ENCODE data around the gene RAD18.

The RAD18 gene

DNA sequence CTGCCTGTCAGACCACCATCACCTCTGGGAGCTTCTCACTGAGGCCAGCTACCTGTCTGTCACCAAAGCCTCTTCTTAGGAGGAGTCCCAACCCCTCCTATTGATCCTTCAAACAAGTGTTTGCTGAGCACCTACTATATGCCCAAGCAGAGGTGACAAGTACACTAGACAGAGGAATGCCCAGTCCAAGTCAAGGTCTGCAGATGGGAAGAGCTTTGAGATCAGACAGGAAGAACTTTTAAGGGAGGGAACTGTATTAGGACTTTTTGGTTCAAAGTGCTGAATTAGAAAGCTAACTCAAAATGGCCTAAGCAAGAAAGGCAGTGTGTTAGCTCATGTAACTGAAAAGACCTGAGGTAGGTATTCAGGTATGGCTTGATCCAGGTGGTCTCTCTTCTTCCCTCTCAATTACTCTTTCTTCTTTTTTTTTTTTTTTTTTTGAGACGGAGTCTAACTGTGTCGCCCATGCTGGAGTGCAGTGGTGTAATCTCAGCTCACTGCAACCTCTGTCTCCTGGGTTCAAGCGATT is 3.6 kb upstream of the RAD18 start:
- in situ Hi-C loops (cut with MboI; ENCODE audit: low sequenced_read_pairs), result no loop called here

- in situ Hi-C loops (cut with MboI; ENCODE audit: low sequenced_read_pairs), result no loop called here
These were observed 3.0 kb upstream of the RAD18 start for GRCh38 chr3:8966150-8966819.

GRCh38 chr3:8964436-8965370 is 1.4 kb upstream of the RAD18 start:
- in situ Hi-C loops (cut with MboI; ENCODE audit: low sequenced_read_pairs), result no loop called here

DNA sequence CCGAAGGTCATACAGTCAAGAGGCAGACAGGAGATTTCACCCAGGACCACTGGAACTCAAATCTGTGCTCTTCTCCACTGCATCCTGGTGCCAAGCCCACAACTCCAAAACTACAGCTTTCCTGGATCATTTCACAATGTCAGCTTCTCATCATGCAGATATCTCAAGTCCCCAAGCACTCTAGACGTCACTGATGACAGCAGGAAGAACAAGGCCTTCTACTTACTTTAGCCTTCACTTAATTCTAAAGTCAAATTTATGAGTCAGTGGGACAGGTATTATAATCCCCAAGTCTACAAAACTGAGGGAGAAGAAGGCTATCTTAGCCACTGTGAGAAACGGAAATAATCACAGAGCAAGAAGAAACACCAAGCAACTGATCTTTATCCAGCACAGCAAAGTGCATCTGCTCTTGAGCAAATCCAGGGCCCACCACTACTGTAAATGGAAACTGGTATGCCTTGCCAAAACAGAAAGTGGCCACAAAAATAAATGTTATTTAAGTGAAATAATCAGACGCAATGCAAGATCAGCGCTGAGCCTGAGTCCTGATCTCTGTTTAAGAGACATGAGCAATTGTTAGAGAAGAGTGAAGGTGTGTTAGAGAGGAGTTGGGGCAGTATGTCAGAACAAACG is 928 bp downstream of the RAD18 start:
- in situ Hi-C loops (cut with MboI; ENCODE audit: low sequenced_read_pairs), result no loop called here

DNA sequence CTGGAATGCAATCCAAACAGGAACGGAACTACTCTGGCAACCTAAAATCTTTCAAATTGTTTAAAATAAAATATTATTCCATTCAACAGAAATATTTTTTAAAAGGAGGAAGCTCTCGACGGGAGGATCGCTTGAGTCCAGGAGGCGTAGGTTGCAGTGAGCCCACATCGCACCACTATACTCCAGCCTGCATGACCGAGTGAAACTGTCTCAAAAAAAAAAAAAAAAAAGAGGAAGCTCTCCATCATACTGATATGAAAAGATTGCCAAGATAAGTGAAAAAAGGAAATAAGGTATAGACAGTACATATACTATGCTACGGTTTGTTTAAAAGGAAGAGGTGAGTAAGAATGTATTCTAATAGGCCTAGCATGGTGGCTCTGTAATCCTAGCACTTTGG is 3.6 kb downstream of the RAD18 start:
- in situ Hi-C loops (cut with MboI; ENCODE audit: low sequenced_read_pairs), result no loop called here

DNA sequence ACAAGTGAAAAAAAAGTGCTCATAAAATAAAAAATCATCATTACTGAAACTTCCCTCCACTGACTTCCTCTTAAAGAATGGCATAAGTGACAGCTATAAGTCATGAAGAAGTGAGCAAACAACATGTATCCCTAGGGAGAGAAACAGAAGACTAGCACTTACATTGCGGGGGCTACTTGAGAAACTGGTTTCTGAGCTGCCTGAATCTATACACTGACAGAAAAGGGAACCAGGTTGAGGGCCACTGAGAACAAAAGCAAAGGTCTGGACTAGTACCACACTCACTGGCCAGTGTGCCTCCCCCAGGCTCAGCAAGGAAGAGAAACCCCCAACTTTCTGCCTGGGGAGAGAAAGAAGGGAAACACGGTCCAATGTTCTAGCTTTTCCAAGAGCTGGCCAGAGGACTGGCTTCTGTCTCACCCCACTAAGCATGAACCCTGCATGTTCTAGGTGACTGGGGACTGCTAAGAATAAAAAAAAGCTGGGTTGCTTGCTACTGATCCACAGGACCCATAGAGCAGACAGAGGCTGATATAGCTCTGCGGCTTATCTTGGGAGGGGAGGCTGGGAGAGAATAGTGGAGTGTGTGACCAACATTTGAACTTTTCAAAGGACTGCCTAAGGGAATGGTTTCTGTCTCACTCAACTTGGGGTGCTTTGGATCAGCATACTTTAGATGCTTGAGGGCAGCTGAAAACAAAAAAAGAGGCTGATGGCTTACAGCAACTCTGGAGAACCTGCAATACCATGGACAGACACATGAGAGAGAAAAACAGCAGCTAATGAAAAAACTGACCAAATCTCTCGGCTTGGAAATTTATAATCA is 8.1 kb downstream of the RAD18 start:
- in situ Hi-C loops (cut with MboI; ENCODE audit: low sequenced_read_pairs), result no loop called here

DNA sequence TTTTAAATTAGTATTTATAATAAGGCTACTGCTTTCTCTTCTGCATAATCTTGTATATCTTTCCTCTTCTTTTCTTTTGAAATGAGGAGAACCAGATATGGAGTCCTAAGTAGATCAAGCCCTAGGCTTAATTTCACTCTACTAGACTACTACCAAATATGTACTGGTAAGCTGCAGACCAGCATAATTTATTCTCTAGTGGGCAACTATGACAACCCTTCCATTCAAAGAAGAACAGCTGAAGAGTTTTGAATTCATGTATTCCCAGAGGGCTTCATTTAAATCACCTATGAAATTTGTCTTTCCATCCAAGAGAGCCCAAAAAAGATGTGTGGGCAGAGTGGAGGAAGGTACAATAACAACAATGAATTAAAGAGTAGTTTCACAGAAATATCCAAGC is 10.0 kb downstream of the RAD18 start:
- in situ Hi-C loops (cut with MboI; ENCODE audit: low sequenced_read_pairs), result no loop called here

DNA sequence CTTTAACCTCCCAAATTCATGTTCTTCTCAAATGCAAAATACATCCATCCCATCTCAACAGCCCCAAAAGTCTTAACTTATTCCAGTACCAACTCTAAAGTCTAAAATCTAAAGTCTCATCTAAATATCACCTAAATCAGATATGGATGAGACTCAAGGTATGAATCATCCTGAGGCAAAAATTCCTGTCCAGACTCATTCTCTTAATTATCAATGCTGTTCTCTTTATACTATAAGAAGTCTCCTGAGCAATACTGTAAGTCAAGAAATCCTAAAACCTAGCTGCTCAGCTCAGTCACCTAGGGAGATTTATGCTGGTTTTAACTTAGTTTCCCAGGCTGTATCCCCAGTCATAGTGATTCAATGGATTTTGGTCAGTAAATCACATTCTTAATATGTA is 11.1 kb downstream of the RAD18 start:
- in situ Hi-C loops (cut with MboI; ENCODE audit: low sequenced_read_pairs), result no loop called here

- in situ Hi-C loops (cut with MboI; ENCODE audit: low sequenced_read_pairs), result no loop called here
These were observed 17.2 kb downstream of the RAD18 start for GRCh38 chr3:8945890-8946600.

- in situ Hi-C loops (cut with MboI; ENCODE audit: low sequenced_read_pairs), result no loop called here
These were observed 20.4 kb downstream of the RAD18 start for GRCh38 chr3:8942746-8943488.

DNA sequence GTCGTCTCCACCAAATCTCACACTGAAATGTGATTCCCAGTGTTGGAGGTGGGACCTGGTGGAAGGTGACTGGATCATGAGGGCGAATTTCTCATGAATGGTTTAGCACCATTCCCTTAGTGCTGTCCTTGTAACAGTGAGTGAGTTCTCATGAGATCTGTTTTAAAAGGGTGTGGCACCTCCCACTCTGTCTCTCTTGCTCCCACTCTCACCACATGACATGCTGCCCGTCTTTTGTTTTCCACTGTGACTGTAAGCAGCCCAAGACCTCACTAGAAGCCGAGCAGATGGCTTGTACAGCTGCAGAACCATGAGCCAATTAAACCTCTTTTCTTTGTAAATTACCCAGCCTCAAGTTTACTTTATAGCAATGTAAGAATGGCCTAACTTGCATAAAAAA is 21.2 kb downstream of the RAD18 start:
- in situ Hi-C loops (cut with MboI; ENCODE audit: low sequenced_read_pairs), result no loop called here

GRCh38 chr3:8938021-8938420 is 25.3 kb downstream of the RAD18 start:
- in situ Hi-C loops (cut with MboI; ENCODE audit: low sequenced_read_pairs), result no loop called here

DNA sequence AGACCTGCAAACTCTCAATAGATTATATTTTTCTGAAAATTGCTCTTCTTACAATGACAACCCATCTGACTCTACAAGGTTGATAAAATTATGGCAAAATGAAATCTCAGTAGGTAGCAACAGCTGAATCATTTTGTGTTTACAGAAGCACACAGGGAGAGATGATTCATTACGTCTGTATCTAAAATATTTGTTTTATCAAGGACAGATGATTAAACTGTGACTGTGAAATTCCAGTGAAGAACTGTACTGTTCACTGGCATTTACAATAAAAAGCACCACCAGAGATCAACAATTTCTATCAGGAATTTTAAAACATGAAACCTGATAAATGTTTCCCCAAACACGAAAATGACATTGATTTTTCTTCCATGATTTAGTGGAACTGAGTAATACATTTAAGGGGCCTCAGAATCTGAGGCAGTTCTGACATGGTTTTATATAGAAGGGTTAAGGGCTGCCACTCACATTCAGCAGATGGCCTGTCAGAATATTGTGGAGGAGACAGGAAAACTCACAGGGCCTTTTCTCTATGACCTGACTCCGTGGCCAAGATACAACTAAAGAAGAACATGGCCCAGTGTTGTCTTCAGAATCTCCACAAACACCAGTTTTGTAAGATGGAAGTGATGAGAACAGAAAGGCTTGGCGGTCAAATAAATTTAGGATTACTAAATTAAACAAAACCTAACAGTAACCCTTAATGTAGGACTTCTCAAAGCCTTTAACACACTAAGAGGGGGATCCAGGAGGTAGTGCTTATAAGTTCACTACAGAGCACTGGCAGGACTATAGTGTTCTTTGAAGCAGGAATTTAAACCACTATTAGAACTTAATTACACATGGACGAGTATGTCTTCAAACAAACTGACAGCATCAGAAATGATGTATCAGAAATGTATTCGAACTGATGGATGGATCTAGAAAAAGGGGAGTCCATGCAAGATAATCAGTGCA is 25.9 kb downstream of the RAD18 start:
- in situ Hi-C loops (cut with MboI; ENCODE audit: low sequenced_read_pairs), result no loop called here

- in situ Hi-C loops (cut with MboI; ENCODE audit: low sequenced_read_pairs), result no loop called here
These were observed 30.8 kb downstream of the RAD18 start for GRCh38 chr3:8932507-8932906.

GRCh38 chr3:8931342-8931741 is 31.9 kb downstream of the RAD18 start:
- in situ Hi-C loops (cut with MboI; ENCODE audit: low sequenced_read_pairs), result no loop called here

- in situ Hi-C loops (cut with MboI; ENCODE audit: low sequenced_read_pairs), result no loop called here
These were observed 33.4 kb downstream of the RAD18 start for GRCh38 chr3:8929860-8930259.

DNA sequence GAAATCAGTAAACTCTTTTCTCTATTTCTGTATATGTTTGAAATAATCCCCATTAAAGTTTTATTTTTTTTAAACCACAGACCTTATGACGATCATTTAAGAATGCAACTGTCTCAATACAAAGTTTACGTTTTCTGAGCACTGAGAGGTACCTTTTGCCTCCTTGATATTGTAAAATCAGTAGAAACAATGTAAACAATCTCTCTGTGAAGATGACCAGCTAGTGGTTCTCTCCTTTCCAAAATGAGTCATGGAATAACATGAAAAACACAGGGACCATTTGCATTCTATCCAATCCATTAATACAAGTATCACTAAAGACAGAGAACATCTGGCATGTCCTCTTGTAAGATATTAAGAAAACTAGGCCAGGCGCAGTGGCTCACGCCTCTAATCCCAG is 48.8 kb downstream of the RAD18 start:
- in situ Hi-C loops (cut with MboI; ENCODE audit: low sequenced_read_pairs), result no loop called here

DNA sequence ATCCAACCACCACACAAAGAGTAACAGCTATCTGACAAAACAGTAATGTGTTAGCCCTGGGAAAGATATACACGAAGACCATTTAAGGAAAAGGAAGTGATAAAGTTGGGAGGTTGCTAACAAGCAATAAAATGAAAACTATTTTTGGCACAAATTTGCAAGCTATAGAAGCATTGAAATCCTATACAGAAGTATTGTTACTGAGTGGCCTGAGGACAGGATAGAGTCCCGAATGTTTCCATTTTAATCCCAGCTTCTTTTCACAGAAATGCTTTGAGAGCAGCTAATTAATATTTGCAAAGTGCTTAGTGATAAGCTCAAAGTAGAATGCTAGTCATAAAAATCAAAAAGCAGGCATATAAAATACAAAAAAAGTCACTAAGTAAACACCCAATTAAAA is 51.5 kb downstream of the RAD18 start:
- in situ Hi-C loops (cut with MboI; ENCODE audit: low sequenced_read_pairs), result no loop called here
